Fibroblast of mammary gland (primary cell): ENCODE results near the gene ELMOD1.

ENCODE experiments used
- DNase-seq: peaks from one replicate; pipeline ENCODE4 v3.0.0-alpha.2; 2010; ENCODE audit warnings: low read depth
- H3K4me3 ChIP-seq: 2 replicates; pipeline ENCODE4 v1.5.1; 2011; ENCODE audit warnings: low read depth, mild to moderate bottlenecking, low read length, moderate library complexity; ENCODE audit not compliant: control insufficient read depth
- TF ChIP-seq, protein P1 (sequence below): conservative IDR thresholded peaks from 2 replicates; pipeline ENCODE4 v1.5.1; 2011; ENCODE audit warnings: low read depth, low read length, inconsistent platforms; ENCODE audit not compliant: control insufficient read depth, insufficient read depth

The ELMOD1 gene

DNA sequence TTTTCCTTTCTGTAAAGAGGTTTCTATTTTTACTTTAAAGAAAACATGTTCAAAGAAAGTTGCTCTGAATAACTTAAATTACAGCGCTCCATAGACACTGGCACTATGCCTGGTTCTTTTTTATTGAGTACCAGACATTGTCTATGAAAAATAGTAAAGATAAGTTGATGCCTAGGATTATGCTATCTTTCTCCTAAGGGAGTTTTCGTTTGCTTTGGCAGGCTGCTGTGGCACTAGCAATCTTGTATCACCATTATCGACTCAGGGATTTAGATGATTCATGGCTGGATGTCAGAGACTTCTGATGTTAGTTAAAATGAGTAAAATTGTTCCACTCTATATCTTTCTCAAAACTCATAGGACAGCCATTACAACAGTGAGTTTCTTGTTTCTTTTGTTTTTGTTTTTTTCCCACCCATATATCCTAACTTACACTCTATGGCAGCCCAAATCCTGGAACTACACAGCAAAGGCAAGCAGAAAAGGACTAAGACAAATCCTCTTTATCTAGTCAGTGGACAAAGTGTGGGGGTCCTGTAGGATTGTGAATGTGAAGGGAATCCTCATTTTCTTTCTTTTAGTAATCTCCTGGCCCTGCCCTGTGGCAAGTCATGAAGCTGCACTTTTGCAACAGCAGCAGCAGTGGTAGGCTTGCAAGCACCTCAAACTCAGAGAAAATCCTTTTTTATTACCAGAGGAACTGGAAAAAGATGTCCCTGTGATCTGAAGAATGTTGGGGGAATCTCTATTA, 100.2 kb downstream of the ELMOD1 start:
- H3K4me3 ChIP-seq, result no peak overlapping the region
- peak; percentile 45 for DNase-seq
- TF ChIP-seq, protein P1, sequence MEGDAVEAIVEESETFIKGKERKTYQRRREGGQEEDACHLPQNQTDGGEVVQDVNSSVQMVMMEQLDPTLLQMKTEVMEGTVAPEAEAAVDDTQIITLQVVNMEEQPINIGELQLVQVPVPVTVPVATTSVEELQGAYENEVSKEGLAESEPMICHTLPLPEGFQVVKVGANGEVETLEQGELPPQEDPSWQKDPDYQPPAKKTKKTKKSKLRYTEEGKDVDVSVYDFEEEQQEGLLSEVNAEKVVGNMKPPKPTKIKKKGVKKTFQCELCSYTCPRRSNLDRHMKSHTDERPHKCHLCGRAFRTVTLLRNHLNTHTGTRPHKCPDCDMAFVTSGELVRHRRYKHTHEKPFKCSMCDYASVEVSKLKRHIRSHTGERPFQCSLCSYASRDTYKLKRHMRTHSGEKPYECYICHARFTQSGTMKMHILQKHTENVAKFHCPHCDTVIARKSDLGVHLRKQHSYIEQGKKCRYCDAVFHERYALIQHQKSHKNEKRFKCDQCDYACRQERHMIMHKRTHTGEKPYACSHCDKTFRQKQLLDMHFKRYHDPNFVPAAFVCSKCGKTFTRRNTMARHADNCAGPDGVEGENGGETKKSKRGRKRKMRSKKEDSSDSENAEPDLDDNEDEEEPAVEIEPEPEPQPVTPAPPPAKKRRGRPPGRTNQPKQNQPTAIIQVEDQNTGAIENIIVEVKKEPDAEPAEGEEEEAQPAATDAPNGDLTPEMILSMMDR, result no peak

DNA sequence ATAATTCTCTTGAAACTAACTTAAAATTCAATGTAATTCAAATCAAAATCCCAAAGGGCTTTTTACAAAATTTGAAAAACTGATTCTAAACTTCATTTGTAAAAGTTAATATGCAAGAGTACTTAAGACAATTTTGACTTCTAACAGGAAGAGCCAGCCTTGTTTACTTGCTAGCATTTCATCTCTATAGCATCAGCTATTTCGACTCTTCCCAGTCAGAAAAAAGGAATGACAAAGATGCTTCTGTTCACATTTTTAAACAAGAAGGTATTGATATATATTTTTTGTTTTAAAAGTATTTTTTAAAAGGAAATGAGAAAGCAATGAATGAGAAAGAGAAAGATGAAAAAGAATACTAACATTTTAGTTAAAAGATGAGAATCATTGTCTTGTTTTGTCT, 104.5 kb downstream of the ELMOD1 start:
- H3K4me3 ChIP-seq, result no peak overlapping the region
- TF ChIP-seq, protein P1, result no peak
- DNase-seq, result peak; percentile 28

DNA sequence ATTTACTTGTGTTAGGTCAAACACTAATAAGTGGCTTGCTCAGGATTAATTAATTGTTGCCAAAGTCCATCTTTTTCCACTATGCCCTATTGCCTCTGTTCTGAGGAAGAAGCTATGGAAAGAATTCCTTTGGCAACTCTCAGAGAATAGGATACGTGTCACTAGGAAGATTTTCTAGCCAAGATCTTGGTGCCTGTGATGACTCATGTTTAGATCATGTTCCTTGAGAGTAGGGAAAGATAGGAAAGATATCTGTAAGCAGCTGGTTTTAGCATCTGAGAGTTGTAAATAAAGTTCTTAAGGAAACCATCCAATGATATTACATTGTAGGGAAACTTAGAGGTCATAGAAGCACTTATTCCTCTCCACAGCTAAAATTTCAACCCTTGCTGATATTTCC, 105.2 kb downstream of the ELMOD1 start:
- TF ChIP-seq, protein P1, result no peak
- peak; percentile 95 for DNase-seq
- no peak overlapping the region for H3K4me3 ChIP-seq

DNA sequence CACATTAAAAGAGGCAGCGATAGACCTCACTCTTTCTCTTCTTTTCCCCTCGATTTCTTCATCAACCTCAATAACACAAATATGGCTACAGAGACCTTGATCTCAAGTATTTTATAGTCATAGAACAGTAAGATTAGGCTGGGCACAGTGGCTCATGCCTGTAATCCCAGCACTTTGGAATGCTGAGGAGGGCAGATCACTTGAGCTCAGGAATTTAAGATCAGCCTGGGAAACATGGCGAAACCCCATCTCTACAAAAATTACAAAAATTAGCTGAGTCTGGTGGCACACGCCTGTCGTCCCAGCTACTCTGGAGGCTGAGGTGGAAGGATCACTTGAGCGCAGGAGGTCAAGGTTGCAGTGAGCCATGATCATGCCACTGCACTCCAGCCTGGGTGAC, 106.3 kb downstream of the ELMOD1 start:
- DNase-seq, result no peak
- TF ChIP-seq, protein P1, result no peak

DNA sequence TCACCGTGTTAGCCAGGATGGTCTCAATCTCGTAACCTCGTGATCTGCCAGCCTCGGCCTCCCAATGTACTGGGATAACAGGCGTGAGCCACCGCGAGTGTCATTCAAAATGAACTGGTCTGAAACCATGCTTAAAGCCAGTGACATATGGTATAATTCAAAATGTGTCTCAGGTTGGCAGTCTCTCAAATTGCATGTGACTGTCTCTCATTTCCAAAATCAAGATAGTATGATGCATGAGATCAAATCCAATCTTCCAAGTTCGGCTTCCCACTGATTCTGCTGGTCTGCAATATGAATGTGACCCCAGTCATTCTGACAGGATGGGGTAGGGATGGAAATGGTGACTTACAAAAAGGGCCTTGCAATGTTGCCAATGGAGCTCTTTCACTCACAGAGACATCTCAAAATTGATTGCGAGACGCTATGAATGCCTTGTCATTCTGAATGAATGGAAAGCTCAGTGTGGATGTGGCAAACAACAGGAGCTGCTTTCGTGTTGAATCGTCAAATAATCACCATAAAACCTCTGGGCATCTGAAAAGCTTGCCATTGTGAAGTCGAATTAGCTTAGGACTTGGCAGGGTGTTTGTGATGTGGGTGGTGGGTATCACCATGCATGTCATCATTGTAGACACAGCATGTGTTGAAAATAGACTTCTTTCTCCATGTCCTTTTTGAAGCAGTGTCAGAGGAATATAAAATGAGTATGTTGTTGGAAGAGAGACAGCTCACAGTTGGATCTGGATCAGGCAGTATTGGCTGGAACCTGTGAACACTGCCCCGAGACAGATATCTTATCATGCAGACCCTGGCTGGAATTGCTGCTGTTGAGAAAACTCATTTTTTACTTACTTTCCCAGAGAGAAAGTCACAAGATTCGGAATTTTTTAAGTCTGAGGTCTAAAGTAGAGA, 108.7 kb downstream of the ELMOD1 start:
- DNase-seq, result no peak
- no peak overlapping the region for H3K4me3 ChIP-seq
- TF ChIP-seq, protein P1, result no peak

More for the DNA sequence above, 106.3 kb downstream of the ELMOD1 start:
- H3K4me3 ChIP-seq, result no peak overlapping the region

DNA sequence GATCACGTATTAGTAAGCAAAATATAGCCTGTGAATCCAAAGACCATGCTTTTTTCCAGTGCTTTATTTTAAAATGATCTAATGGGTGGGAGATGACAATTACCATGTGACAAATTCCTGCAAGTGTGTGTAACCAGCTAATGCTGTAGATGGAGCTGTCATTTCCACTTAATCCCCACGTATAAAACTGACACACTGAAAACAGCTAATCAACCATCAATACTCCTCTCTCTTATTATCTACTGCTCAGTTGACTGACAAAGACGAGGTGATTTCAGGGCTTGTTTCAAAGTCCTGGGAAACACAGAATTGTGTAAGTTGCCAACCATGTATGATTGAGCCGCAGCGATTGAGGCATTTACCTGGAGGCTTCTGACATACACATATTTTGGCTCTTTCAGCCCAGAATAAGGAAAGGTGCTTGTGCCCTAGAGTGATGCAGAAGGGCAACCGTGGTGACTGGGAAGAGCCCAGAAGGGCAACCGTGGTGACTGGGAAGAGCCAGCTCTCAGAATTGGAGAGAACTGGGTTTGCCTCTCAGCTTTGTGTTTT, 111.2 kb downstream of the ELMOD1 start:
- no peak for DNase-seq

More for the DNA sequence above, 111.2 kb downstream of the ELMOD1 start:
- TF ChIP-seq, protein P1, result no peak
- H3K4me3 ChIP-seq, result no peak overlapping the region
